LoVo (cell line): ENCODE results near the gene KCNMA1.

Source experiments
- DNase-seq: peaks from one replicate; pipeline ENCODE4 v3.0.0-alpha.2; 2016; ENCODE audit warnings: low spot score

The KCNMA1 gene

DNA sequence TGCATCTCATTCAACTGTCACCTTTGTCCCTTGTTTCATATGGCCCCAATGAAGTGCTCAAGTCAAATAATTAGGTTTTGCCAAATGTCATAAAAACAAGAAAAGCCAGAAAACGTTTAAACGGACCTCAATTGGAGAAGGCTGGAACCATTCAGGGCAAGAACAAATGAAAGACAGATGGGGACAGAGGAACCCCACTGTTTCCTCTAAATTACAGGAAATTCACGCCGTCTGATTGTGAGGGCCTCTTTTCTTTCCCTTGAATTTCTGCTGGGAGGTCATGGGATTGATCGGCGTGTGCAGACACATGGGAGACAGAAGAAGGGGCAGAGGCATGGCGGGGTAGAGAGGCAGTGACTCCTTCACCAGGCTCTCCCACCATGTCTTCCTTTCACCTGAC lies 656.4 kb downstream of the KCNMA1 start:
- DNase-seq: no peak

DNA sequence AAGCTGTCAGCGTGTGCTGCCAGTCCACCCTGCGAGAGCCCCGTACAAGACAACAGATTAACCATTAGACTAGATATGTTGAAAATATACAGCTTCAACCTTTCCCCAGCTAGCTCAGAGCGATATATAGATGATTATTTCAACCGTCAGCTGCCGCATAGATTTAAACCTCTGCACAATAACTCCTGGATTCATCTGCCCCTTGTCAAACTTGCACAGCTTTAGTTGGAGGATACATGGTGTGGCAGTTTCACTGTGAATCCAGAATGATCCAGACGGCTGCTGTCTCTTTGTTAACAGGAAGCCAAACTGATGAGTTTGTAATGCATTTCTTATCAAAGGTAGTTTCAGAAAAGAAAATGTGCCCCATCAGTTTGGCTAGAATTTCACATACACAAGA lies 659.7 kb downstream of the KCNMA1 start:
- DNase-seq: no peak

DNA sequence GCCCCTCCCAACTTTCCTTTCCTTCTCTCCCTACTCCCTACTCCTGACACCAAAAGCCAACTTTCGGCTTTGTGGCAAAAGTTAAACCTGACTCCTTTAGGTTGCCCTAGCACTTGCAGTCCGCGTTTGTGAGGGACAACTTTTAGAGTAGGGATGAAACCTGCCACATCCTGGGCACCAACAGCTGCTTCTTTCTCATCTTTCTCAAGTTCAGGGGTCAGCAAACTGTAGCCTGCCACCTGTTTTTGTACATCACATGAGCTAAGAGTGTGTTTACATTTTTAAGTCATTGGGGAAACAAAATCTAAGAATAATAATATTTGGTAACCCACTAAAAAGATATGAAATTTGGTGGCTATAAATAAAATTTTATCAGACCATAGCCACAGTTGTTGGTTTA lies 660.6 kb downstream of the KCNMA1 start:
- DNase-seq: no peak

DNA sequence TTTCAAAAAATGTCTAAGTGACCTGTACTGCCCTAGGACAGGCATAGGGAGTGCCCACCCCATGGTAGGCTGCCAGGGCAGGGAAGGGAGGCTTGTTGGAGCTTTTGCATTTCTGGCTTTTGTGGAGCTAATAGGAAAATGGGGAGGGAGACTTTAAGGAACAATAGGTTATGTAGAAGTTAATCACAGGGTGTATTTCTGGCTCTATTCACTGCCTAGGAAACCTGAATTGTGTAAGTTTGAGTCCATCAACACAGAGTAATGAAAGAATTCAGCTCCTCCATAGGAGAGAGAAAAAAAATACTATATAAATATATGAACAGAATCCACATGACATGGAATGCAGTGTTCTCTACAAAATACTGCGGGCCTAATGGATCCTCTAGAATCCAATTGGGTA lies 661.5 kb downstream of the KCNMA1 start:
- no peak for DNase-seq

DNA sequence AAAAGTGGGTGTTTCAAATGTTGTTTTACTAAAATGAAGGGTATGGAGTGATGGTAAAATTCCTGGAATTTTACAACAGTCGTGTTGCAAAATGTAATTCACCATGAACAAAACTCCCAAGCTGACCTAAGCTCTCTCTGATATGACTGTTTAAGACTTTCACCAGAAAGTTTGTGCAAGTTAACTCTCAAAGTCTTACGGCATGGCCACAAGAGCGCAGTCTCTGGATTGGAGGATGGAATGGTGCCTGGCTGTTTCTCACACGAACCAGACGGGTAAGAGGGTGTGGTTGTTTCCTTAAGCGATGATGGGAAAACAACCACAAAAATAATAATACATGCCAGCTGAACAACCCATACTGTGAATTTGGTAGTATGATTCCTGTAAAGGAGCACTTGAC lies 662.5 kb downstream of the KCNMA1 start:
- DNase-seq: no peak

DNA sequence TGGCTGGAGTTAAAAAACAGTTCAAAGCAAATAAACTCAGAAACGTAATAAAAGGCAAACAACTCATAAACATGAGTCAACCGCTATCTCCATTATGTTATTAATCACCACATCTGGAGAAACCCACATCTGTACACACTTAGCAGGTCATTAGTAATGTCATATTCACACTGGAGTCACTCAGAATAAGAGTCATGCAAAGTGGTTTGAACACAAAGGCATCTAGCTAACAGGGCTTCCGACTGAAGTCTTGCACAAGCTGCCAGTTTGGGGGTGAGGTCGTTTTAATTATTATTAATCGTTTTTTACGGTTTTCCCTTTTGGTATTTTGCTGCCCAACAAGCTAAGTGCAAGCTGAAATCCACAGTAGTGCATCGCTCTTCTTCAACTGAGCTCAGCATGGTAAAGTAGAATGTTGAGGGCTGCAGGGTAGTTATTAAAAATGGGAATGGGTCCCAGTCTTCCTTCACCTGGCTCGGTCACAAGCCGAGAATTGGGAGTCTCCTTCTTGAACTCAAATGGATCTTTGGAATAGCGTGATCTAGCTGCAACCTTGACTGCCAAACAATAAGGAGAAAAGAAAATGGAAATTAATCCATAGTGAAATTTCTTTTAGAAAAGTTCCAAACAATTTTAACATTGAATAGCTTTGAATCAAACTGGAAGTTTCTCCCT lies 663.5 kb downstream of the KCNMA1 start:
- DNase-seq: no peak

DNA sequence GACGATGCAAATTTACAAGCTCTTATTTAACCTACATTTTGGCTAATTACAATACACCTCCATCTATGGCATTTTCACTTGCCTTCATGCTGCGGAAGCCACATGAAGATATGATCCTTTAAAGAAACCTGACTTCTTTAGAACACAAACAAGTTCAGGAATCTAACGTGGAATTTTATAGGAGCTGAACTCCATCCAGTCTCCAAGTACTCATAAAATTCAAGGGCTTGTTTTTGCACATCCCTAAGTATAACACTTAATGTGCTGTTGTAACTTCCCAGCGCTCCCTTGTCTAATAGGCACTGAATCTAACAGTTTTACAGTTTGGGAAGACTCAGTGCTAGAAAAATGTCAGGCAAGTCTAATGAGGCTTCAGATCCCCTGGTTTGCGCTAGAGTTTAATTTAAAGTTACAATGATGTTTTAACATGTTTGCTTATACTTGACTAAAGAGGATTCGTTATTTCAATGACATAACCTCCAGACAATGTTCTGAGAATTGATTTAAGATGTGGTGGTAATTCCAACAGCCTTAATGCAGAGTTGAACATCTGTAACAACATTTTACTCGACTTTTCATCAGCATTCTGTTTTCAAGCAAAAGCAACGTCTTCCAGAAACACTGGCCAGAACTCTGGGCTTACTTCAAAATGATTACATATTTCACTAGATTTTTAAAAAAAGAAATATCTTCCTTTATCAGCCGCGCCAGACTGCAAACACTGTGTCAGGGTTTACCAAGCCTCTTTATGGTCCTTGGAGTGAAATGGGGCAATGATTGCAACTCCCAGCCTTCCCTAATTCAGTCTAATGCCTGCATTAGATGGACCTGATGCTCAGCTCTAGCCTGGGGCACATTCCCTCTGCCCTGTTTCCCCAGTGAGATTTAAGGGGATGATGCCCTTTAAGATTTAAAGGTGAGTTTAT lies 664.3 kb downstream of the KCNMA1 start:
- no peak for DNase-seq

DNA sequence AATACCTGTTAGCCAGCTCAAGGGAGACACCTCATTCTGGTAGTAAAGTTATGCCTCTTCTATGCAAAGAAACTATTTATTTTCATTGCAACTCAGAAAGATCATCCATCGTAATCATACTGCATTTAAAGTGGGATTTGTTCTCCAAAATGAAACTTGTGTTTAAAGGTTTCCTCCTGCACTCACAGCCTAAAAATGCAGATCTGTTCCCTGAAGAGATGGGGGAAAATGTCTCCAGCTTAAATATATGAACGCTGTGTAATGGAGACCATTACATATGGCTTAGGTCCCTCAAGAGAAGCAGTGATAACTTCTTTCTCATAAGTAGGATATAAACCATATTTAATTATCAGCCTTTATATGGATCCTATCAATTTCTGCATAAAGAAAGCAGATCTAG lies 665.1 kb downstream of the KCNMA1 start:
- no peak for DNase-seq

DNA sequence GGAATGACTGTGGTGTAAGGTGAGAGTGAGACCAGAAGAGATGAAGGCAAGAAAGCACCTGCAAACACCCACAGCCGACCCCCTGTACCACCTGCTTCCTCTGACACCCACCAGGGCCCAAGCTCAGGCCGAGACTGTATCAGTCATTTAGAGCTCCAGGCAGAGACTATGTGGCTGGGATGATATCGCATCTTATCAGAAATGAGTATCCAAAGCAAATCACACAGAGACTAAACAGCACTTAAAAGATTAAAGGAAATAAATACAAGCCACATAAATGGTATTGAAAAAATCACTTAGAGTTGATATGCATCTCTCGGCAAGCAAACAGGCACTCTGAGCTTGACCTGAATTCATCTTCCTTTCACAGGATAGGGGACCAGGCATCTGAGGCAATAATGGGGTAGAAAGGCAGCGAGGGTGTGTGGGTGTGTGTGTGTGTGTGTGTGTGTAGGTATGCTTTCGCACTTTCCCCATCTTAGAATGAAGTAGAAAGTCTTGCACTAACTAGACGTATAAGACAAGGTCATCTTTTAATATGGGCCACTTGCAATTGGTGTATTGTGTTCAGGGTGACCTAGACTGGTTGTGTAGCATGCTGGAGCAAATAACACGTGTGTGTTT lies 665.9 kb downstream of the KCNMA1 start:
- no peak for DNase-seq

DNA sequence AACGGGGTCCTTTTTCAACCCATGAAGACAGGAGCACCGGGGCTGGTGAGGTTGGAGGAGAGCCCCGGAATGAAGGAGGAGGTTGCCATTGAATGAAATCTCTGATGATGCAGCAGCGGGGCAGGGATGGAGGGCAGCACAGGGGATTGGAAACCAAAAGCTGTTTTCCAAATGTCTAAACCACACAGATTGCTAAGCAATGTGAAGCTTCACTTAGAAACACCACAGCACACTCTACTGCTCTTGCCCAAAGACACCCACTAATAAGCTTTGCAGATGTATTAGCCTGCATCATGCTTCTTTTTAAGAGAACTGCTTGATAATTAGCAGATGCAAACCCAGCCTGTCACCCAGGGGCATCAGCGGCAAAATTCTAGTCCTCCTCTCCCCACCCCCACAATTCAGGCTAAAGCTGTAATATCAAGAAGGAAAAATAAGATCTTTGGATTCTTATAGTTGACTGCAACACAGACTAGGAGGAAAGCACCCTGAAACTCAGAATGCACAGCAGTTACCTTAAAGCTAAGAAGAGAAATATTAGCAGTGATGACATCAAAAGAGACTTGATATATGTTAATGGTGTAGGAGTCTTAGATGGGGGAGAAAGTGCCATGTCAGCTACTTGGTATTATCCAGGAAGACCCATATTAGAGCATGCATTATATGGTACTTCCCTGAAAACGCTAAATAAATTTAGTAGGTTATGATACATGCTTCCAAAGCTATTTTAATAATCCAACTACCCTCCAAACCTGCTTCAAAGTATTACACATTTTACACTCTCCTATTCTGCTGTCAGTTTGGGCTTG lies 666.7 kb downstream of the KCNMA1 start:
- no peak for DNase-seq

DNA sequence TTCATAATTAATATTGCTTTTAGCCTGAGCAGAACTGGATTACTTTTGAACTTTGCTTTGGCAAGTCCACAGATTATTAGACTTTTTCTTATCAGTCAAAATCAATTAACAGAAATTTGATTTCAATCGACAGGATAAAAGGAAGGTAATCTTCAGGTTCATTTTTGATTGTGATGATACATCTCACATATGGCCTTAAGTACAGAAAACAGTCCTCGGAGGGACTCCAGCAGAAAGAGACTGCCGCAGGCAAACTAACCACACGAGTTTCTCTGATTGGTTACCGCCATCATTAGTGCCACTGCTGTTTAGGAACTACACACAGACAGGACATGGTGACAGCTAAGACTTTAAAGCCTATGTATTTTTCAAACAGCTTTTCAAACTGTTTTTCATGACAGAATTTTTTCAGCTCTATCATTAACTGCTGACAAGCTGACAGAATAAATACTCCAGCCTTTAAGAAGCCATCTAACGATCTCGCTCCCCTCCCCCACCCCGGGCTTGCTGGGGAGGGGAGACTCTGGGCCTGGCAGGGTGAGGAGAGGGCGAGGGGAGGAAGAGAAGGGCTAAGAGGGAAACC lies 668.2 kb downstream of the KCNMA1 start:
- DNase-seq: no peak

DNA sequence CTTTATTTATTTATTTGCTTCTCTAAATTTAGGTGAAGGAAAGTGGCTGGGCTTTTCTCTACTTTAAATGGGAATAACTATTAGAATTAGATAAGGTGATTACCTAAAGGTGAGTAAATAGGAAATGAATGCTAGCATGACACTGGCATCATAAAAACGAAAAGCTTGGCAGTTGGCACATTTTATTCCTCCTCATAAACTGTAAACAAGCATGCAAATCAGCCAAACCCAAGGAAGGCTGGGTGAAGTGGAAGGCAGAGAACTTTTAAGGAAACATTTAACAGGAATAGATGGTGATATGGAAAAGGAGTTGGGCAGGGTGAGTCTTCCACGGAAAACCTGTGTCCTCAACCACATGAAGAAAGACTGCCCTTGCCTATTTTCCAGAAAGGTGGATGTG lies 669.1 kb downstream of the KCNMA1 start:
- no peak for DNase-seq

DNA sequence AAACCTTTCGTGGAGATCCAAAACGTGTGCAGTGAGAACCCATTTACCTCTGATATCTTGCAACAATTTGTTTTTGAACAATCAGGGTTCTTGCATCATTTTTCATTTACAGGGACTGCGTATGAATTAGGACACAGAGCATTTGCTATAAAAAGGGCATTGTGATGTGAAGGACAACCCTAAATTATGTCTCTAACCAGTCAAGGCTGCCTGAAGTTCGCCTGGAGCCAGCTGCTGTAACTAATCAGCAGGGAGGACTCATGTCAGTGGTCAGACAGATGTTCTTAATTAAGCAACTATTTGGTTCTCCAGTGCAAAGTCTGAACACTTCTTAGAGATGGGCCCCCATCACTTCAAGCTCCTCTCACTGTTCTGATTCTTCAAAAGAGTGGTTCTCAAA lies 674.8 kb downstream of the KCNMA1 start:
- no peak for DNase-seq

DNA sequence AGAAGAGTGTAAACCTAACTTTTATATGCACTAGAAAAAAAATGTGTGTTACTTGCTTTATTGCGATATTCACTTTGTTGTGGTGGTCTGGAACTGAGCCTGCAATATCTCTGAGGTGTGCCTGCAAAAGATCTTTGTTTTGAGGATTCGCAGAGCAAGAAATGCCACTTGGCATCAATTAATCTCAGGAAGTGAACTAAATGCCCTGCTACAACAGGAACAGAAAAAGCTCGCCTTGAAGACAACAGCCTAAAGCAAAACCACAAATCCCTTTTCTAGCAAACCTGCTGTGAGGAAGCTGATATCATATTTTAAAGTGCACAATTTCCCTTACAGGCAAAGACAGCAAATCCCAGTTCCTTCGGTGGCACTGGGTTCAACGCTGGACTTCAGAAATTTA lies 675.8 kb downstream of the KCNMA1 start:
- DNase-seq: no peak

DNA sequence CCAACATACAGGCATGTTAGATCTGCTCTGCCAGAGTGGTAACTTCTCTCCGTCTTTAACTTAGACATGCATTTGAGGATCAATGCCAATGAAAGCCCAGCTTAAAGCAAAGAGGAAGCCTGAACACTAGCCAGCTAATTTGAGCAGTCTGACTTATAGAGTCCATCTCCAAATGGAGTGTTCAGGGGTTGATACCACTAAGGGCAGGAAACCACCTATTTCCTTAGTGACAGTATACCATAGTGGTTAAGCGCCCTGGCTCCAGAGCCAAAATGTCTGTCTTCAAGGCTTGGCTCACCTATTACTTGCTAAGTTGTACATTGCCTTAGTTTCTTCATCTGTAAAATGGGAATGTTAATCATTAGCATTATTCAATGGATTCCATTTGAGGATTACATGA lies 678.5 kb downstream of the KCNMA1 start:
- no peak for DNase-seq

DNA sequence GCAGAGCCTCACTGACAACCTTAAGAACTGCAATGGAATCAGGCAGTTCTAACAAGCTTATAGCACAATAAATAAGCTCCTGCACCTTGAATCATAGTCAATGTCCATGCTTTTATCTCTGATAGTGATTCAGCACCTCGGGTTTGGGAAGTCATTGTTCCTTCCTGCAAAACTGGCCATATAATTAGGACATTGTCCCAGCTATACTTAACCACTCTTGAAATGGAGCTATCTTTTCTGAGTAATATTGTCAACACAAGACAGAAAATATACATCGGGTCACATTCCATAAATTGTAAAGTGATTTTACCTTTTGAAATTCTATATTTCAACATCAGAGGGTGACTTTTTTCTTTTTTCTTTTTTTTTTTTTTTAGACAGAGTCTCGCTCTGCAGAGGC lies 682.8 kb downstream of the KCNMA1 start:
- no peak for DNase-seq

DNA sequence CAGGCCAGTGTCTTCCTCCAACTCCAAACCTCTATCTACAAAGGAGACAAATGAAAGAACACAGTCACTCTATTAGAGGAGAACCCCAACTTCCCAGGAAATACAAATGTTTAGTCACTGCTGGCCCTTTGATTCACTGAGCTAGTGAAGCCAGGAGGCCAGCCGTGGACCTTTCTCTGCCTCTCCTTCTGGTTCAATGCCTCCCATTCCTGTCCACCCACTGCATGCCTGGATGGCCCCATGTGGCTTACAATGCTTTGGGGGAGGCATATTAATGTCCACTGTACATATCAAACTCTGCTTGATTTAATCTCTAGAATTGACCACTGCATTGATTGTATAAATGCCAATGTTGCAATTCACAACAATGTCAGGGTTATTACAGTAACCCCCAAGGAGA lies 687.3 kb downstream of the KCNMA1 start:
- no peak for DNase-seq

DNA sequence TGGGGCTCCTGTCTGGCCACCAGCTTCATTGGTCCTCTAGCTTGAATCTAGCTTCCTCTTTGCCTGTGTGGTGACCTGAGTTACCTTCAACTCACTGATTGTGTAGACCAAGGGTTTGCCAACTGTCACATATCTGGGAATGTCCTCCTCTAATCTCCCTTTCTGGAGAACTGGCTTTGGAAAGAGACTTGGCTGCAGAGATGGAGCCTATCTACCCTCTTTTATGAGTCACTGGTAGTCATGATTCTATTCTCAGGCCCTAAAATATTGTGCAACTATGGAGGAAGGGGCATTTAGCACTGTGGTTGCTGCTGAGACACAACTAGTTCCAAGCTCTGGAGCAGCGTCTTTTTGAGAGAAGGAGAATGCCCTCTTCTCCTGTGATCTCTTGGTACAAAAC lies 691.3 kb downstream of the KCNMA1 start:
- DNase-seq: no peak

DNA sequence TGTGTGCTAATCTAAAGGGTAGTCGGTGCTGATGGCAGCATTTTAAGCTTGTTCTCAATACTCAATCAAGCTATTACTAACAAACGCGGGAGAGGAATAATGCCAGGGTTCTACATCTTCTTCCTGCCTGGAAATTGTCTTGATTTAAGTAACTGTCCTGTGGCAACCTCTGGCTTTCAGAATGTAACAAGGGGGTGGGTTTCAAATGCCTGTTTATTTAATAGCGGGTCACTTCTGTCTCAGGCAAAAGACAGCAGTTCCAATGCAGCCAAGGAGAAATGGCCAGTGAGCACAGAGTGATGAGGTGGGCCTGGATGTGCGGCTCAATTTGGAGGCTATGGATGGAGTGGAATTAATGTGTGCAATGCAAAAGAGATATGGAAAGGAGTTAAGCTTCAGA lies 692.4 kb downstream of the KCNMA1 start:
- DNase-seq: no peak

DNA sequence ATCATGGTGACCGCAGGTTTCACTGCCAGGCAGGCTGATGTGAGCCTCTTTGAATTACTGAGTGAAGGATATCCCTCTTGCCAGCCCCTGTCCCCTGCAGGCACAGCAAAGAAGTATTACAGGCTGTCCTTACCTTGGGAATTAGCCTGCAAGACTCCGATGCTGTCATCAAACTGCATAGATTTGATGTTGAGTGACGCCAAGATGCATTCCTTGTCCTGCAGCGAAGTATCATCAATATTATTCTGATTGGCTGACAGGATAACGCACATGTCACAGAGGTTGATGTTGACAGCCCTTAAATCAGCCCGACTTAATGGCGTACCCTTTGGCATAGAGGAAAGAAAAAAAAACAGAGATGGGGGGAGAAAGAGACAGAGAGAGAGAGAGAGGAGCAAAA lies 693.0 kb downstream of the KCNMA1 start:
- DNase-seq: no peak

DNA sequence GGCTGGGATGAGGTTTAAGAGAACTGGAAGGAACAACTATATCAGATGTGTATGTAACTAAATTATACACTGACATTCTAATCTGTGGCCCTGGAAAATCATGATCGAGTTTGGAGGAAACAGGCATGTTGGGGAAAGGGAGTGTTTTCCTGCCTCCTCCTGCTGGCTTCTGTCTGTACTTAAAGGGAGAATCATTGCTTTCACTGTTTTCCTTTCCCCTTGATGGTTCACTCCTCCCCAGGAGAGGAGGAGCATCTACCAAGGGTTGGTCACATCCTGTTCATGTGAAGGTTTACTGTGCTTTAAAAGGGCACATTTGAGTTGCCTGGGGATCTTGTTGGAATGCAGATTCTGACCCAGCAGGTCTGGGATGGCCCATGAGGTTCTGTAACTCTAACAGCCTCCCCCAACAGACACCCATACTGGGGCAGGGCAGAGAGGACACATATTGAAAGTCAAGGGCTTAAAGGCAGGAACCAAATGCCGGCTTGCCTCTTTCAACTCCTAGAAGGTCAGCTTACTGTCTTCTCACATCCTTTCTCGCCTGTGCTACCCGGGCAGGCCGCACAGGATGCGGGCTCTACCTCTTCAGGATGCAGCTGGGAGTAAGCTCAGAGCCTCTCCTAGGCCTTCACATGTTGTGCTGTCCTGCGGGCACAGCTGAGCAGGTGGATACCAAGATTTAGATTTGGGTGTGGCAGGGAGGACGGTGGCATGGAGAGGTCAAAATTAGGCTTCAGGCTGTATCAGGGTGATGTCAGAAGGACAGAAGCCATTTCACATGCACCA lies 694.8 kb downstream of the KCNMA1 start:
- no peak for DNase-seq
